Measurements from ENCODE around the gene KMT2E. TPM values are rescaled to one million over a fixed set of nuclear protein-coding genes. Genes with fewer than 3 reads are reported as not detected.

Gene KMT2E
- total RNA-seq, 1 experiment from 2014 or later, result 38.2 TPM

GRCh38 chr7:105132335-105132734 is 118.3 kb downstream of the KMT2E start:
- Histone ChIP-seq H2BK120ac (ENCODE audit: low read depth, low read length, poor library complexity, severe bottlenecking) (no peak overlapping the region), H4K91ac (ENCODE audit: insufficient read length, low read depth, low read length) (no peak overlapping the region), H3K9ac (ENCODE audit: extremely low read depth, insufficient read length, low read length) (no peak overlapping the region), H3K4ac (ENCODE audit: low read depth, low read length) (no peak overlapping the region), H3K27ac (ENCODE audit: insufficient read length, low read depth, low read length) (no peak overlapping the region), H3K4me2 (ENCODE audit: insufficient read depth, insufficient read length, low read length) (no peak overlapping the region), H3K4me1 (ENCODE audit: insufficient read depth, low read length) (no peaks in the 10 kb centered on the region), H2BK12ac (ENCODE audit: insufficient read length, low read depth, low read length) (no peak overlapping the region), H2AK5ac (ENCODE audit: insufficient read length, low read length) (no peak overlapping the region), H3K56ac (ENCODE audit: insufficient read length, low read depth, low read length) (no peak overlapping the region), H3K9me3 (ENCODE audit: control insufficient read depth, low read depth, low read length) (no peaks in the 10 kb centered on the region), H4K5ac (ENCODE audit: insufficient read length, low read depth, low read length) (no peak overlapping the region), H3T11ph (ENCODE audit: low read length) (no peak overlapping the region), H3K79me1 (ENCODE audit: insufficient read depth, low read depth, low read length, poor library complexity, severe bottlenecking) (no peaks in the 10 kb centered on the region), H2AFZ (ENCODE audit: low read length) (no peak overlapping the region), H2BK20ac (ENCODE audit: low read depth, low read length, poor library complexity, severe bottlenecking) (no peak overlapping the region), H3K18ac (ENCODE audit: insufficient read length, low read depth, low read length) (no peak overlapping the region), H3K23ac (ENCODE audit: insufficient read length, low read depth, low read length) (no peak overlapping the region), H4K20me1 (ENCODE audit: control insufficient read depth, insufficient read depth, insufficient read length) (no peaks in the 10 kb centered on the region), H3K27me3 (ENCODE audit: insufficient read depth, low read length) (no peaks in the 10 kb centered on the region), H3K14ac (ENCODE audit: insufficient read depth, low read length) (no peak overlapping the region; the same call in 1 of the 2 replicates), H2BK5ac (ENCODE audit: insufficient read length, low read length) (no peak overlapping the region), H2BK15ac (ENCODE audit: low read depth, low read length) (no peak overlapping the region), H3K23me2 (ENCODE audit: insufficient read length, low read depth, low read length, poor library complexity, severe bottlenecking) (no peaks in the 10 kb centered on the region), H3K79me2 (ENCODE audit: insufficient read depth, low read length) (no peaks in the 10 kb centered on the region), H4K8ac (replicated peaks; ENCODE audit: insufficient read length, low read depth, low read length) (no peak overlapping the region)
- peak overlapping the region in 1 of 3 experiments; percentile 70; a peak in 1 of 7 replicates for H3K27ac Mint-ChIP-seq
- peaks cover 5 to 23% (median 6%) of the 10 kb centered on the region in 3 experiments; a peak in 4 of 7 replicates for H3K36me3 Mint-ChIP-seq (ENCODE audit: insufficient read depth in 1 of 3, low read depth in 3 of 3)
- no peaks in the 10 kb centered on the region for H3K9me3 Mint-ChIP-seq
- H3K4me3 Mint-ChIP-seq, result no peak overlapping the region
- no CpG with 5 or more reads among the region's 5 CpGs for WGBS (ENCODE audit: extremely low coverage, insufficient read length, low lambda C conversion rate)
- DNase-seq, result no peak
- no peaks in the 10 kb centered on the region for H3K27me3 Mint-ChIP-seq (ENCODE audit: low read depth)
- no peak for TF ChIP-seq CTCF (conservative IDR thresholded peaks at IDR 0.05)
- peaks cover 10% of the 10 kb centered on the region in 2 experiments; a peak in 3 of 4 replicates for H3K4me1 Mint-ChIP-seq
